ENCODE results near the gene ADAMTSL2.

ADAMTSL2 gene

GRCh38 chr9:133606708-133607025 lies 72.2 kb downstream of the ADAMTSL2 start:
- DNase-seq, result no peak

GRCh38 chr9:133607381-133607780 lies 72.9 kb downstream of the ADAMTSL2 start:
- DNase-seq, result no peak
- in situ Hi-C loops (cut with MboI; ENCODE audit: low pct_unique_long_range_greater_than_20kb, low sequenced_read_pairs), result no loop called here

More at GRCh38 chr9:133606708-133607025, 72.2 kb downstream of the ADAMTSL2 start:
- in situ Hi-C loops (cut with MboI; ENCODE audit: low pct_unique_long_range_greater_than_20kb, low sequenced_read_pairs), result no loop called here

GRCh38 chr9:133607976-133608375 lies 73.5 kb downstream of the ADAMTSL2 start:
- in situ Hi-C loops (cut with MboI; ENCODE audit: low pct_unique_long_range_greater_than_20kb, low sequenced_read_pairs), result no loop called here

GRCh38 chr9:133608382-133608781 lies 73.9 kb downstream of the ADAMTSL2 start:
- no peak for DNase-seq
- in situ Hi-C loops (cut with MboI; ENCODE audit: low pct_unique_long_range_greater_than_20kb, low sequenced_read_pairs), result no loop called here

More at GRCh38 chr9:133607976-133608375, 73.5 kb downstream of the ADAMTSL2 start:
- DNase-seq, result no peak

GRCh38 chr9:133608889-133609288 lies 74.4 kb downstream of the ADAMTSL2 start:
- no peak for DNase-seq
- in situ Hi-C loops (cut with MboI; ENCODE audit: low pct_unique_long_range_greater_than_20kb, low sequenced_read_pairs), result no loop called here

GRCh38 chr9:133609311-133610098 lies 75.0 kb downstream of the ADAMTSL2 start, which contains the start of gene FAM163B:
Gene FAM163B (minus strand): TSS chr9:133609389. CDS start chr9:133580223, 29,166 bp downstream.
- peak; percentile 20 for DNase-seq
- in situ Hi-C loops (cut with MboI; ENCODE audit: low pct_unique_long_range_greater_than_20kb, low sequenced_read_pairs), result no loop called here

- in situ Hi-C loops (cut with MboI; ENCODE audit: low pct_unique_long_range_greater_than_20kb, low sequenced_read_pairs), result no loop called here
- DNase-seq, result no peak
Measured at GRCh38 chr9:133610845-133611244, 76.3 kb downstream of the ADAMTSL2 start.

- in situ Hi-C loops (cut with MboI; ENCODE audit: low pct_unique_long_range_greater_than_20kb, low sequenced_read_pairs), result no loop called here
- DNase-seq, result no peak
Measured at GRCh38 chr9:133612051-133612450, 77.5 kb downstream of the ADAMTSL2 start.

- in situ Hi-C loops (cut with MboI; ENCODE audit: low pct_unique_long_range_greater_than_20kb, low sequenced_read_pairs), result no loop called here
- no peak for DNase-seq
Measured at GRCh38 chr9:133612816-133613215, 78.3 kb downstream of the ADAMTSL2 start.

- in situ Hi-C loops (cut with MboI; ENCODE audit: low pct_unique_long_range_greater_than_20kb, low sequenced_read_pairs), result no loop called here
- no peak for DNase-seq
Measured at GRCh38 chr9:133613432-133613831, 78.9 kb downstream of the ADAMTSL2 start.

- in situ Hi-C loops (cut with MboI; ENCODE audit: low pct_unique_long_range_greater_than_20kb, low sequenced_read_pairs), result no loop called here
- DNase-seq, result no peak
Measured at GRCh38 chr9:133614056-133614455, 79.6 kb downstream of the ADAMTSL2 start.

GRCh38 chr9:133614678-133615077 lies 80.2 kb downstream of the ADAMTSL2 start:
- no peak for DNase-seq
- in situ Hi-C loops (cut with MboI; ENCODE audit: low pct_unique_long_range_greater_than_20kb, low sequenced_read_pairs), result no loop called here

- in situ Hi-C loops (cut with MboI; ENCODE audit: low pct_unique_long_range_greater_than_20kb, low sequenced_read_pairs), result no loop called here
- DNase-seq, result no peak
Measured at GRCh38 chr9:133615186-133615585, 80.7 kb downstream of the ADAMTSL2 start.

- in situ Hi-C loops (cut with MboI; ENCODE audit: low pct_unique_long_range_greater_than_20kb, low sequenced_read_pairs), result no loop called here
- DNase-seq, result no peak
Measured at GRCh38 chr9:133615606-133616188, 81.2 kb downstream of the ADAMTSL2 start.

GRCh38 chr9:133616643-133617405 lies 82.3 kb downstream of the ADAMTSL2 start:
- in situ Hi-C loops (cut with MboI; ENCODE audit: low pct_unique_long_range_greater_than_20kb, low sequenced_read_pairs), result no loop called here
- DNase-seq, result no peak

GRCh38 chr9:133618726-133619125 lies 84.2 kb downstream of the ADAMTSL2 start:
- DNase-seq, result no peak
- in situ Hi-C loops (cut with MboI; ENCODE audit: low pct_unique_long_range_greater_than_20kb, low sequenced_read_pairs), result no loop called here

- DNase-seq, result peak; percentile 49
- in situ Hi-C loops (cut with MboI; ENCODE audit: low pct_unique_long_range_greater_than_20kb, low sequenced_read_pairs), result no loop called here
Measured at GRCh38 chr9:133619791-133620190, 85.3 kb downstream of the ADAMTSL2 start.

GRCh38 chr9:133621725-133622267 lies 87.3 kb downstream of the ADAMTSL2 start:
- in situ Hi-C loops (cut with MboI; ENCODE audit: low pct_unique_long_range_greater_than_20kb, low sequenced_read_pairs), result no loop called here
- no peak for DNase-seq

GRCh38 chr9:133622555-133622954 lies 88.1 kb downstream of the ADAMTSL2 start:
- in situ Hi-C loops (cut with MboI; ENCODE audit: low pct_unique_long_range_greater_than_20kb, low sequenced_read_pairs), result no loop called here
- no peak for DNase-seq

Data from KBM-7 (cell line).